ENCODE data around the gene ARHGAP9.

The ARHGAP9 gene

DNA sequence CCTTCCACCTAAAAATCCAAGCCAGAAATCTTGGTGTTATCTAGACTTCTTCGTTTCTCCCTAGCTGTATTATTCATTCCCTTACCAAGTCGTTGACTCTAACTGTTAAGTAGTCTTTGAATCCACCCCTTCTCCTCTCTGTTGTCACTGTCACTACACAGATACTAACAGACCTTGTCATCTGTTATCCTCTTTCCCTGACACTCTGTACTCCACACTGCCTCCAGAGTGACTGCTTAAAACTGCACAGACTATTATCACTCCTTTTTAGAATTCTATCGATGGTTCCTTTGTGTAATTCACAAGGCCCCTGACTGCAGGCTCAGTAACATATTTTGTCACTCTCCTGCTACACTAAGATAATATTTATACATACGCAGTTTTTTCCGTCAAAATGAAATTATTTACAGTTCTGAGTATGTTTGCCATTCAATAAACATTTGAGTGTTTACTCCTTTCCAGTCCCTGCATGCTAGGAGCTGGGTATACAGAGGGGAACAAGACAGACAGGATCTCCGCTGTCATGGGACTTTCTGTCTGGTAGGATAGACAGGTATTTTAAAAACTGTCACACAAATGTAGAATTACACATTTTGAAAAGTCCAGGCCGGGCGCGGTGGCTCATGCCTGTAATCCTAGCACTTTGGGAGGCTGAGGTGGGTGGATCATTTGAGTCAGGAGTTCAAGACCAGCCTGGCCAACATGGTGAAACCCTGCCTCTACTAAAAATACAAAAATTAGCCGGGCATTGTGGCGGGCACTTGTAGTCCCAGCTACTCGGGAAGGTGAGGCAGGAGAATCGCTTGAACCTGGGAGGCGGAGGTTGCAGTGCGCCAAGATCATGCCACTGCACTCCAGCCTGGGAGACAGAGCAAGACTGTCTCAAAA, 12.0 kb upstream of the ARHGAP9 start:
- DNase-seq, result no peak

GRCh38 chr12:57490126-57490525, 10.5 kb upstream of the ARHGAP9 start:
- DNase-seq, result no peak

- no peak for DNase-seq
Measured at GRCh38 chr12:57489157-57489641, 9.5 kb upstream of the ARHGAP9 start.

DNA sequence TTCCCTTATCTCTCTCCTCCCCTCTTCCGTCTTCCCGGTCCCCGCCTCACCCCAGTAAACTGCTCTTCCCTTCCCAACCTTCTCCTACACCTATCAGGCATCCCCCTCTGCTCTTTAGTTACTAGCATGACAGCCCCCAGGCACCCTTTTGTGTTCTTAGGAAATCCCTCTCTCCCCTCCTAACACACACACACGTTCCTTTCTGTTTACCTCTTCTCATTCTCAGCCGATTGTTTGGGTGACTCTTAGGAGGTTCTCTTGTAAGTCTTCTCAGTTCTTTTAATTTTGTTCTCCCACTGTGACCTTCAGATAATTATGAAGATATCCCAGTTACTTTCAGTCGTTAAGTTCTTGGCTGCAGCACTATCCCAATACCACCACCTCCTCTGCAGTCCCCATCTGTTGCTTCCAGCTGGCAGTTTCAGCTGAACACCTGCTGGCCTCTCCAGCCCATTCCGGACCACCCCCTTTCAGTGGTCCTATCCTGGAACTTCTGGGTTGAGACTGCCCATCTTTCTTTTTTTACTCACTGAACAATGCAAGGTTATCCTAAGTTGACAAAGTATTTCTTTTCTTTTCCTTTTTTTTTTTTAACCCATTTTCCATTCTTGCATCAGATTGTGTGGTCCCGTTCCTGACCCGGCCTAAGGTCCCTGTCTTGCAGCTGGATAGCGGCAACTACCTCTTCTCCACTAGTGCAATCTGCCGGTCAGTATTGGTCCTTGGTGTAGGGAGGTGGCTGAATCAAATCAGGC, 8.9 kb upstream of the ARHGAP9 start:
- DNase-seq, result no peak

- DNase-seq, result peak; percentile 93 to 96
Measured at GRCh38 chr12:57487597-57488401, 8.1 kb upstream of the ARHGAP9 start, which contains the start of gene MARS1. Gene MARS1, plus strand, starts transcription at chr12:57488068. Its CDS starts 23 bp downstream, at chr12:57488091.

DNA sequence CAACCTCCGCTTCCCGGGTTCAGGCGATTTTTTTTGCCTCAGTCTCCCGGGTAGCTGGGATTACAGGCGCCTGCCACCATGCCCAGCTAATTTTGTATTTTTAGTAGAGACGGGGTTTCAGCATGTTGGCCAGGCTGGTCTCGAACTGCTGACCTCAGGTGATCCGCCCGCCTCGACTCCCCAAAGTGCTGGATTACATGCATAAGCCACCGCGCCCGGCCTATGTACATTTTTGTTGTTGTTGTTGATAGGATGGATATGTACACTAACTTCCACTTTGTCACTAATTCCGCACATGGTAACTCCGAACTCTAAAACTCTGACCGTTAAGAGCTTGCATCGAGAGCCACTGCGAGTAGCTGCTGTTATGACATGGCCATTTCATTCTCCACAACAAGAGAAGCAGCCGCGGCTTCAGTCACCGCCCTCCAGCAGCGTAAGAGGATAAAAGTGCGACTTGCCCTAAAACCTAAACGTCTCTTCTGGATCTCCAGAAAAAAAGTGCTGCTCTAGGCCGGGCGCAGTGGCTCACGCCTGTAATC, 7.5 kb upstream of the ARHGAP9 start:
- DNase-seq, result no peak

GRCh38 chr12:57485695-57486094, 6.0 kb upstream of the ARHGAP9 start:
- DNase-seq, result no peak

GRCh38 chr12:57483466-57483865, 3.8 kb upstream of the ARHGAP9 start:
- no peak for DNase-seq

DNA sequence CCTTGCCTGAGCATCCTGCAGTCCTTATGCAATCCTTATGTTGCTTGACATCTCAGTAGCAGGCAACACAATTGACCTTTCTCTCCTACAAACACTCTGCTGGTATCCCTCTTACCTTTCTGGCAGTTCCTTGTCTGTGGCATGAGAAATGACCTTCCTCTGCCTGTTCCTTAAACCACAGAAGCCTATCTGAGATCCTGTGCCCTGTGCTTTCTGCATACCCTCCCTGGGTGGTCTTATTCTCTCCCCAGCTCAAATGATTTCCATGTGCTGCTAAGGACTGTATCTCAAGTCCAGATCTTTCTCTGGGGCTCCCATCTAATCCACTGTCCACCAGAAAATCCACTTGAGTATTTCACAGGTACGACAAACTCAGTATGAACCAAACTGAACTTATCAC, 2.0 kb upstream of the ARHGAP9 start:
- no peak for DNase-seq

- no peak for DNase-seq
Measured at GRCh38 chr12:57479043-57479375, 657 bp downstream of the ARHGAP9 start.

DNA sequence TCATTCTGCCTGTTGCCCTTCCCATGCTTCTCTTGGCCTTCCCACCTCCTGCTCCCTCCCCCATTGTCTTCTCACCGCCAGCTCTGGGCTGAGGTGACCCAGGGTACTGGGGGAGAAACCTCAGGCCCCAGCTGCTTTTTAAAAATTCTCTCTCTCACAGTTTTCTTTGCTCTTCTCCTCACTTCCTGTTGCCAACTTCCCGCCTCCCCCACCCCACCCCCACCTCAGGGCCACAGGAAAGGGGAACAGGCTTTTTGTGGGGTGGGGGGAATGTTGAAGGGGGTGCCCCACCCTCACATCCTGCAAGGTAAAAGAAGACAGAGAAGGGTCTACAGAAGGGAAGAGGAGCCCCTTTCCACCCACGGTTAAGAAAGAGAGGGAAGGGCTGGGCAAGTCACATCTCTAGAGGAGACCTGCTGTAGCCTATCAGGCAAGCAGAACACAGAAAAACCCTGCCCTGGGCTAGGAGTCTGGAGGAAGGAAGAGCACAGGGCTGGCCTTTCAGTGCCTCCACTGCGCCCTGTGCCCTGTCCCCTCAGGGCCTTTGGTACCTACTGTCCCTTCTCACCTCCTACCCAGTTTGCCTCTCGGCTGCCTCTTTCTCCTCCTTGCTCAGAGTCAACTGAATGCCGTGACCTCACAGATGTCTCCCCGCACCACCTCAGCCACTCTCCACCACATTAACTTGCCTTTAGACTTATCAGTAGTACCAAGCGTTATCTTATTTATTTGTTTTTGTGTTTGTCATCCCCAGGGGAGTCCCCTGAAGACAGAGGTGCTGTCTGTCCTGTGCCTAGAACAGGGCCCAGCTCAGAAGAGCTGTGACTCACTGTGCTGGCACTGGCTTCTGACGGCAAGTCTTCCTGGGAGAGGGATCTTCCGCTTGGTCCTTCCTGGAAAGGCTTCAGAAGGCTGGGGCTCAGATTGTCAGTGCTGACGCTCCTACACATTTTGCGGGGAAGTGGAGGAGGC, 1.7 kb downstream of the ARHGAP9 start:
- DNase-seq, result no peak

DNA sequence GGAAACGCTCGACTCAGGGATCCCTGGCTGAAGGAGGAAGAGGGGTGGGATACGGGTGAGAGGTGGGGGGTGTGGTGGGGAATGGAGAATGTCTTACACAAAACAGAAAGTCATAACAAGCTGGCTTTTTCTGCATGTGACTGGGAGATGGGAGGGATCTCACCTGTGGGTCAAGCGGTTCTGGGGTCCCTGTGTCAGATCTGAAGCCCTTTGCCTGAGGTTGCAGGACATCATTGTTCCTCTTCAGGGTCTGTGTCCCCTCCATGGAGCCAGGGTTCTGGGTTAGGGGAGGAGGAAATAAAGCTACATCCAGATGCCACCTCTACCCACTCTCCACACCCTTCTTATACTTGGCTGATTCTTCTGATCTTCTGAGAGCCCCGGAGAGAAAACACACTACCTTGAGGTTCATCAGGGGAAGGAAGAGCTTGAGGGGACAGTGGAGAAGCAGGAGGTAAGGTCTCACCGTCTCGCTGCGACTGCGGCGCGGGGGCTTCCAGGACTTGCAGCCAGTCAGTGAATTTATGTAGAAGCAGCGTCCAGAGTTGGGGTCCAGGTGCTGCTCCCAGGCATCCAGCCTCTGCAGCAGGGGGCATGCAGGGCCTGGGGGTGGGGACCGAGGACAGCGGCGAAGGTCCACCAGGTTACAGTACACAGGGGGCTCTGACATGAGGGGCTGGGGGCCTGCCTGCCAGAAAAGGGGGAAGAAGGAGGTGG, 2.5 kb downstream of the ARHGAP9 start:
- DNase-seq, result no peak

DNA sequence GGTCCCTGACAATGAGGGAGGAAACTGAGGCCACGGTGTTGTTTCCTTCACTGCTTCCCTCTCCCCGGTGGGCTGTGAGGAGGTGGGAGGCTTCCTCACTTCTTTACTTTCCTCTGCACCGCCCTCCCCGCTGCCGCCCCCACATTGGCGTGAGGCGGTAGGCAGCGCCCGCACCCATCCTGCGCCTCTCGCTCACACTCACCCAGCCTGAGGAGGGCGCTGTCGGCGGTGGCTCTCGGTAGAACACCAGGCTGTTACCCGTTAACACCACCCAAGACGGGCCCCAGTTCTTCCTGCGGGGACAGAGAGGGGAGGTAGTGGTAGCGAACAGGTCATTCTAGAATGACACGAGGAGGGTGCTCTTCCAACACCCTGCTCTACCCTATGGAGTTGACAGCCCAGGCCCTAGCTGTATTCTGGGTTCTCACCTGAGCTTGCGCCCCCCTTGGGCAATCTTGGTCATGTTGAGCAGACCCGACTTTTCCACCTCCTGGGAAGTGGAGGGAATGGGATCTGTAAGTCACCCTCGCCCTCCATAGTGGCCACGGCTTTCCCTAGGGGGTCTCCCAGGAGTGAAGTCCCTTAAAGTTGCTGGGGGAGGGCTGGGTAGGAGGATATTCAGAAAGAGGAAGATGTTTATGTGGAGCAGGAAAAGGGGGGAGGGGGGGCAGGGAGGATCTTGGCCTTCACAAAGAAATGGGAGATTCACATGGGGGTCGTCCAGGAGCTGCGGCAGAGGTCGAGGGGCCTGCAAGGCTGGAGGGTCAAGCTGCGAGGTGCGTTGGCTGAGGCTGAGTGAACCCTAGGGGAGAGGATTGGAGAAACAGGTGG, 3.3 kb downstream of the ARHGAP9 start:
- DNase-seq, result peak in 1 of 2 experiments; percentile 28

DNA sequence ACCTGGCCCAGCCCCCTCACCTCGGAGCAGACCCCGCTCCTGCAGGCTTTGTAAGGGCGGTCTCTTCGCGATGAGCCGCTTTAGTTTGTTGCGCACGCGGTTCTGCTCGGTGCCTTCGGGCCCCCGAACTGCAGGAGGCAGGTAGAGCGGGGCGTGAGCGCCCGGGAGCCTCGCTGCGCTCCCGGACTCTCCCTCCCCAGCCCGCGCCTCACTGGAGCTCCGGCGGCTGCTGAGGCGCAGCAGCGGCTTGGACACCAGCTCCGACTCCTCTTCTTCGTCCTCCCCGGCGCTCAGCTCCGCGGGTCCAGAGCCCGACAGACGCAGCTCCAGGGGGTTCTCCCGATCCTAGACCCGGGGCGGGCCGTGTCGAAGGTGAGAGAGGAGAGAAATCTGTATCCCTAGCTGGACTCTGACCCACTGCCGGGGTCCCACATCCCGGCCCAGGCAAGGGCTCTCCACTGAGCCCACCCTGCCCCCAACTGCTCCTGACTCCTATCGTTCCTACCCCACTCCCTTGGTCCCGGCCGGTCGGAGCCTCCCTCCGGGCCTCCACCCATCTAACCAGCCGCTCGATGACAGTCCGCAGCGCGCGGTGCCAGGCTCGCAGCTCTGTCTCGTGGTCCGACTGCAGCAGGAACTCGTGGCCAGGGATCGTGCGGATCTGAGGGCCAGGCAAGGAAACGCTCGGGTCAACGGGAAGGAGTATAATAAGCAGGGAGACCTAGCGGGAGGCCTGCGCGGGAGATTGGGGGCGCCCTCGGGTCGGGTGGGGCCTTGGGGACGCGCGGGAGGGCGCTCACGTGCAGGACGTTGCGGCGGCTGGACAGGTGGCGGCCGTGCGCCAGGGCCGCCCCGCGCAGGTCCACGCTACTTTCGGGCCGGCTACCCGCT, 4.2 kb downstream of the ARHGAP9 start:
- DNase-seq, result no peak

GRCh38 chr12:57474862-57475261, 4.8 kb downstream of the ARHGAP9 start:
- DNase-seq, result no peak

DNA sequence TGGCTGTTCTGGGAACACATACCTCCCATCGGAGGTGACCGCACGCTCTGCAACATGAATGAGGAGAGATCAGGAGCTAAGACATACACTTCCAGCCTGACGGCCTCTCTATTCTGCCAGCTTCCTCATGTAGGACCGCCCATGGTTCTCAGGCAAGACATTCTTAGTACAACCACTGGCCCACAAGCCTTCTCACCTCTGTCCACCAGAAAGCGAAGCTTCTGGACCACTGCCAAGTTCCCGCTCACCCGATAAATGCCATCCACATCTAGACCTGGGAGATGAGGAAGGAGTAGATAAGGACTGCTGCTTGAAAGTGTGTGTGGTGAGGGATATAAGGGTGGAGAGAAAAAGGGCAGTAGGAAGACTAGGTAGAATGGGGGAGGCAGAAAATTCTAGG, 5.2 kb downstream of the ARHGAP9 start:
- no peak for DNase-seq

GRCh38 chr12:57473886-57474285, 5.8 kb downstream of the ARHGAP9 start:
- no peak for DNase-seq

DNA sequence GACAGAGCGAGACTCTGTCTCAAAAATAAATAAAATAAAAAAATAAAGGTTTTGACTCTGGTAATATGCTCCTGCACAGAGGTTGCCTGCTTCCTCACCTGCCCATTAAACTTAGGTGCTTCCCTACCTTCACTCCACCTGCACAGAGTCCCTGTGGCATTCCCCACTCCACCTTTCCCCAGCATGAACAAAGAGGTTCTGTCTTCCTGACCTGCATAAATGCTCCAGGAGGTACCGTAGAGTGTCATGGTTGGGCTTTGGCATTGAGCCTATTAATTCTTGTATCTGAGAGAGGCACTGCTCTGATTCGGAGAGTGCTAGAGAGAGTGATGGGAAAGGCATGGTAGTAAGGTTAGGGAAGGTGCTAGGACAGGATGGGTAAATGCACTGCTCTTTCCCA, 6.3 kb downstream of the ARHGAP9 start:
- no peak for DNase-seq

DNA sequence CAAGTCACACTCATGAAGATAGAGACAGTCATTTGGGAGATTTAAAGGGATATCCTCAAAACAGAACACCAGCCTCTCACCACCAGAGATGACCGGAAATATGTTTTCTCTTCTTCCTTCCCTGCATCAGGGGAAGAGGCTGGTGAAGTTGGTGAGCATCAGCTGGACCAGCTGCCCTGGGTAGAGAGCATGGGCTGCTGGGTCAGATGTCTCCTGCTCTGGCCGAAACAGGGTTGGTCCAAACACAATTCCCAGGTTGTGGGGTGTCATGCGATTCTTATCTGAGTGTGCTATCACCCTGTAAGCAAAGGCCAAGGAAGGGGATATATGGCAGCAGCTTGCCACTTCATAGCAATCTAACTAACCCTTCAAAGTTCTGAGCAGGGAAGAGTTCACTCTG, 7.3 kb downstream of the ARHGAP9 start:
- DNase-seq, result no peak

Data from NCI-H1930 (cell line).